Endothelial cell of umbilical vein (primary cell): ENCODE data around the gene TSPAN14.

ENCODE experiments used
- EZH2 ChIP-seq: IDR thresholded peaks from 2 replicates; pipeline ENCODE4 v1.6.1; 2012; ENCODE audit warnings: borderline replicate concordance, low read depth, mild to moderate bottlenecking, moderate library complexity, low read length, inconsistent platforms; ENCODE audit not compliant: severe bottlenecking
- FOS ChIP-seq: IDR thresholded peaks from 2 replicates; pipeline ENCODE4 v1.6.1; 2011; ENCODE audit warnings: mild to moderate bottlenecking, low read length, moderate library complexity, borderline replicate concordance; ENCODE audit not compliant: insufficient read depth
- GATA2 ChIP-seq: IDR thresholded peaks from 2 replicates; pipeline ENCODE4 v1.7.0; 2011; ENCODE audit warnings: low read depth, mild to moderate bottlenecking, moderate library complexity, mixed read lengths, low read length; ENCODE audit not compliant: insufficient read length, insufficient read depth
- MYC ChIP-seq: IDR thresholded peaks from one replicate; pipeline ENCODE4 v1.6.1; 2011; ENCODE audit warnings: mild to moderate bottlenecking, low read depth, low read length
- POLR2A ChIP-seq: IDR thresholded peaks from 2 replicates; pipeline ENCODE4 v1.6.1; 2012; ENCODE audit warnings: low read depth, mild to moderate bottlenecking, control low read depth, low read length
- POLR2AphosphoS5 ChIP-seq: IDR thresholded peaks from 2 replicates; pipeline ENCODE4 v1.6.1; 2012; ENCODE audit warnings: low read depth, mild to moderate bottlenecking, control low read depth, low read length, moderate library complexity; ENCODE audit not compliant: insufficient read depth
- TF ChIP-seq, protein P1 (sequence below), 2 donors: IDR thresholded peaks; 1 replicate in 1 of 2; 2 replicates in 1 of 2; pipeline ENCODE4 v1.5.1; 2011; ENCODE audit warnings: low read length in 2 of 2, mild to moderate bottlenecking in 2 of 2, moderate library complexity in 2 of 2, control low read depth in 1 of 2, inconsistent platforms in 1 of 2, low read depth in 1 of 2; ENCODE audit not compliant: insufficient read depth in 1 of 2; ENCODE audit errors: extremely low read depth in 1 of 2
- TF ChIP-seq, protein P2 (sequence below): IDR thresholded peaks from 2 replicates; pipeline ENCODE4 v1.6.1; 2011; ENCODE audit not compliant: insufficient read depth, insufficient read length

DNA sequence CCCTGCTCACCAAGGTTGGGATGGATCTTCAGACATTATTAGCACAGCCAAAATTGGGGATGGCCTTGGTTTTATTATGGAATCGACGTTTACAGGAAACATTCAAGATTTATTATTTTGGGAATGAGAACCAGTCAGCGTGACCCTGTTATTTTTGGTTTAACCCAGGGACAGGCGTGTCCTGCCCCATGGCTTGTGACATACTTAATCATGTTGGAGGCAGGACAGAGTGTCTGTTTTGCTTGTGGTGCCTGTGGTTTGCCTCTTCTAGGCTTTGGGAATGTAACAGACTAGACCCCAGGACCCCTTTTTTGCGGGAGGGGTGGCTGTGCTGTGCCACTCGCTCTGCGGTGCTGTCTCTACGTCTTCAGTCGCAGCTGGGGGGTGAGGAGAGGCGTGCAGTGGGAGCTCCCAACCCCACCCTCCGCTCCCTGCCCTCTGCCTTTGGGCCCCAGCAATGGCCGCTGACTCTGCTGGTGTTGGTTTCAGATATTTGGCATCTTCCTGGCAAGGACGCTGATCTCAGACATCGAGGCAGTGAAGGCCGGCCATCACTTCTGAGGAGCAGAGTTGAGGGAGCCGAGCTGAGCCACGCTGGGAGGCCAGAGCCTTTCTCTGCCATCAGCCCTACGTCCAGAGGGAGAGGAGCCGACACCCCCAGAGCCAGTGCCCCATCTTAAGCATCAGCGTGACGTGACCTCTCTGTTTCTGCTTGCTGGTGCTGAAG is 63.5 kb downstream of the TSPAN14 start:
- TF ChIP-seq, protein P1, sequence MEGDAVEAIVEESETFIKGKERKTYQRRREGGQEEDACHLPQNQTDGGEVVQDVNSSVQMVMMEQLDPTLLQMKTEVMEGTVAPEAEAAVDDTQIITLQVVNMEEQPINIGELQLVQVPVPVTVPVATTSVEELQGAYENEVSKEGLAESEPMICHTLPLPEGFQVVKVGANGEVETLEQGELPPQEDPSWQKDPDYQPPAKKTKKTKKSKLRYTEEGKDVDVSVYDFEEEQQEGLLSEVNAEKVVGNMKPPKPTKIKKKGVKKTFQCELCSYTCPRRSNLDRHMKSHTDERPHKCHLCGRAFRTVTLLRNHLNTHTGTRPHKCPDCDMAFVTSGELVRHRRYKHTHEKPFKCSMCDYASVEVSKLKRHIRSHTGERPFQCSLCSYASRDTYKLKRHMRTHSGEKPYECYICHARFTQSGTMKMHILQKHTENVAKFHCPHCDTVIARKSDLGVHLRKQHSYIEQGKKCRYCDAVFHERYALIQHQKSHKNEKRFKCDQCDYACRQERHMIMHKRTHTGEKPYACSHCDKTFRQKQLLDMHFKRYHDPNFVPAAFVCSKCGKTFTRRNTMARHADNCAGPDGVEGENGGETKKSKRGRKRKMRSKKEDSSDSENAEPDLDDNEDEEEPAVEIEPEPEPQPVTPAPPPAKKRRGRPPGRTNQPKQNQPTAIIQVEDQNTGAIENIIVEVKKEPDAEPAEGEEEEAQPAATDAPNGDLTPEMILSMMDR (IDR thresholded peaks at IDR 0.05; ENCODE audit: extremely low read depth in 1 of 2, insufficient read depth in 1 of 2, low read depth in 1 of 2, low read length in 2 of 2) = no peak
- TF ChIP-seq POLR2AphosphoS5 (peak; percentile 3), FOS (no peak), POLR2A (no peak), EZH2 (no peak), MYC (no peak), GATA2 (no peak)
- TF ChIP-seq, protein P2, sequence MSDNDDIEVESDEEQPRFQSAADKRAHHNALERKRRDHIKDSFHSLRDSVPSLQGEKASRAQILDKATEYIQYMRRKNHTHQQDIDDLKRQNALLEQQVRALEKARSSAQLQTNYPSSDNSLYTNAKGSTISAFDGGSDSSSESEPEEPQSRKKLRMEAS = no peak
